Panc1 (cell line): ENCODE results near the gene FAM222B.

Experiments used
- CTCF ChIP-seq: fragments of 450-650 bp; IDR thresholded peaks from 2 replicates; pipeline ENCODE4 v1.5.1; 2017; ENCODE audit warnings: mild to moderate bottlenecking
- POLR2AphosphoS5 ChIP-seq: IDR thresholded peaks from 2 replicates; pipeline ENCODE4 v1.6.1; 2012; ENCODE audit warnings: mild to moderate bottlenecking, low read depth, low read length, moderate library complexity

DNA sequence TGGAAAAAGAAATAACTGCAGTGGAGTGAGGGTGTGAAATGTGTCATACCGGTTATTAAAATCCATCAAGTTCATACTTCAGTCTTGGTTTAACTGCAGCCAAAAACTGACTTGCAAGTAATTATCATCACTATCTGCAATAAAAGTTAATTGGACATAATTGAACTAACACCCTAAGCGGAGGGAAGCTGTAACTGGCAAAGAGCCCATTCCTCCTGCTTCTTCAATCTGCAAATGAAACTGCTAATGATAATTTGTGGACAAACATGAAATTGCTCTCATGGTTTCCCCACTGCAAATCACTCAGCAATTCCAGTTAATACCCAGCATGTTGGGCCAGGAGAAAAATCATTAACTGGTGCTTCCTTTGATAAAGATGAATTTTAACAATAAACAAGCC lies 46.5 kb downstream of the FAM222B start:
- TF ChIP-seq CTCF, result no peak
- no peak for TF ChIP-seq POLR2AphosphoS5
